Lung (tissue), 12 donors: Measurements from ENCODE around the gene SON. TPM values are rescaled to one million over a fixed set of nuclear protein-coding genes. Genes with fewer than 3 reads are reported as not detected.
"Not testable (repeated sequence)": the region's sequence is repeated elsewhere in the genome, so short reads cannot be mapped to it uniquely, and the experiment has no call there.

Experiments used
- ATAC-seq: fragments of 200-7000 bp; cut with Tn5 transposase; one replicate; pipeline ENCODE4 v1.9.1; 2020; ENCODE audit warnings: moderate number of reproducible peaks; ENCODE audit not compliant: insufficient read depth, low FRiP score
- DNase-seq, 3 donors: peaks; one replicate each; pipeline ENCODE4 v3.0.0-alpha.2; 2013 to 2017
- H3K27ac ChIP-seq, 2 donors: one replicate each; pipeline ENCODE4 v1.5.1; 2013; ENCODE audit warnings: mild to moderate bottlenecking in 2 of 2, moderate library complexity in 2 of 2, control low read depth in 1 of 2, inconsistent platforms in 1 of 2, low read depth in 1 of 2, low read length in 1 of 2
- H3K27me3 ChIP-seq, 3 donors: one replicate each; pipeline ENCODE4 v1.5.1; 2013; ENCODE audit warnings: low read length in 2 of 3; ENCODE audit not compliant: control insufficient read depth in 3 of 3, insufficient read depth in 3 of 3
- H3K36me3 ChIP-seq, 4 donors: one replicate each; pipeline ENCODE4 v1.5.1; 2013; ENCODE audit warnings: low read length in 4 of 4, mild to moderate bottlenecking in 1 of 4, moderate library complexity in 1 of 4; ENCODE audit not compliant: control insufficient read depth in 4 of 4, insufficient read depth in 4 of 4
- H3K4me1 ChIP-seq, 5 donors: one replicate each; pipeline ENCODE4 v1.5.1; 2013; ENCODE audit warnings: low read length in 5 of 5, mild to moderate bottlenecking in 2 of 5, moderate library complexity in 1 of 5; ENCODE audit not compliant: control insufficient read depth in 5 of 5, insufficient read depth in 5 of 5
- H3K4me3 ChIP-seq: one replicate; pipeline ENCODE4 v1.5.1; 2013; ENCODE audit warnings: mild to moderate bottlenecking, control low read depth, moderate library complexity
- H3K9ac ChIP-seq, 2 donors: one replicate each; pipeline ENCODE4 v1.5.1; 2013; ENCODE audit warnings: low read length in 2 of 2, control low read depth in 1 of 2; ENCODE audit not compliant: insufficient read depth in 1 of 2
- H3K9me3 ChIP-seq, 4 donors: one replicate each; pipeline ENCODE4 v1.5.1; 2013; ENCODE audit warnings: low read length in 3 of 4, mild to moderate bottlenecking in 1 of 4, moderate library complexity in 1 of 4; ENCODE audit not compliant: control insufficient read depth in 4 of 4, insufficient read depth in 3 of 4
- CTCF ChIP-seq: IDR thresholded peaks from 2 replicates; pipeline ENCODE4 v1.5.1; 2012; ENCODE audit warnings: mild to moderate bottlenecking; ENCODE audit errors: control extremely low read depth, extremely low read depth
- WGBS, 2 donors: extraction: QIAGEN DNeasy Blood & Tissue Kit; methylation state at CpG; one replicate each; pipeline ENCODE4 v1.1.7; 2013; 5-methylcytosine and 5-hydroxymethylcytosine counted together
- polyA plus RNA-seq, 2 donors: library from polyadenylated mRNA; stranded (reverse); fragments of 200-250 nt; gene quantifications; one replicate each; pipeline ENCODE4 v1.2.1, GENCODE V29; 2013
- total RNA-seq, 2 donors: library from RNA; depleted of rRNA in 1 of 2; stranded (reverse); fragments of >200 nt in 1 of 2; gene quantifications; one replicate each; pipeline ENCODE4 v1.2.1, GENCODE V29; 2014 to 2021
- donor health status: control.
- donor health status: control.
- donor health status: Bipolar disorder and iron deficiency.
- donor health status: healthy.
- donor health status: DM: yes; HTN: yes; CAD: no.

The SON gene
- total and polyA plus RNA-seq, 4 donors = 100 to 393 (median 192) TPM

GRCh38 chr21:33608559-33608958 lies 65.7 kb downstream of the SON start:
- no peak overlapping the region for H3K27ac ChIP-seq
- no peak for ATAC-seq
- H3K9me3 ChIP-seq = no peaks in the 10 kb centered on the region
- no peaks in the 10 kb centered on the region for H3K27me3 ChIP-seq
- H3K4me1 ChIP-seq = no peaks in the 10 kb centered on the region
- no peak for DNase-seq
- peaks cover 5 to 20% (median 8%) of the 10 kb centered on the region in 4 donors for H3K36me3 ChIP-seq
- no peak overlapping the region for H3K4me3 ChIP-seq
- no peak overlapping the region for H3K9ac ChIP-seq
- TF ChIP-seq CTCF = no peak
- 83 to 90% methylated on average over 1 of the region's 1 CpG for whole genome bisulfite sequencing, 2 donors

GRCh38 chr21:33611006-33611744 lies 68.3 kb downstream of the SON start:
- Histone ChIP-seq H3K4me3 (no peak overlapping the region), H3K4me1 (no peaks in the 10 kb centered on the region), H3K27me3 (no peaks in the 10 kb centered on the region), H3K36me3 (peaks cover 5 to 18% (median 8%) of the 10 kb centered on the region in 4 donors), H3K9me3 (no peaks in the 10 kb centered on the region), H3K9ac (no peak overlapping the region), H3K27ac (no peak overlapping the region)
- no peak for ATAC-seq
- no peak for DNase-seq
- TF ChIP-seq CTCF = no peak
- 96 to 97% methylated on average over 7 of the region's 7 CpGs for WGBS, 2 donors

- not testable (repeated sequence) for H3K4me1 ChIP-seq, H3K9me3 ChIP-seq, H3K27ac ChIP-seq, H3K27me3 ChIP-seq, DNase-seq, ATAC-seq, H3K9ac ChIP-seq, H3K4me3 ChIP-seq
- WGBS, 2 donors = 83 to 86% methylated on average over 11 of the region's 11 CpGs
- H3K36me3 ChIP-seq = peaks cover 5 to 12% (median 7%) of the 10 kb centered on the region in 4 donors
Observed at GRCh38 chr21:33617565-33617964, 74.7 kb downstream of the SON start.

- 96% methylated on average over 2 of the region's 2 CpGs for WGBS, 2 donors
- H3K4me1 ChIP-seq = no peaks in the 10 kb centered on the region
- no peak overlapping the region for H3K27ac ChIP-seq
- ATAC-seq = no peak
- DNase-seq = no peak
- H3K36me3 ChIP-seq = peaks cover 2 to 10% (median 5%) of the 10 kb centered on the region in 4 donors
- no peak overlapping the region for H3K9ac ChIP-seq
- TF ChIP-seq CTCF = no peak
- no peaks in the 10 kb centered on the region for H3K9me3 ChIP-seq
- no peak overlapping the region for H3K4me3 ChIP-seq
- H3K27me3 ChIP-seq = no peaks in the 10 kb centered on the region
Observed at GRCh38 chr21:33618407-33618806, 75.6 kb downstream of the SON start.
